HS-5 (cell line): Measurements from ENCODE around the gene CACNA1S.

Source experiments
- DNase-seq: peaks from one replicate; pipeline ENCODE4 v3.0.0-alpha.2; 2012; ENCODE audit warnings: low read depth

CACNA1S gene

GRCh38 chr1:201062511-201063091 lies 49.6 kb downstream of the CACNA1S start:
- DNase-seq: no peak

GRCh38 chr1:201061886-201062285 lies 50.3 kb downstream of the CACNA1S start:
- DNase-seq: no peak

- no peak for DNase-seq
These were observed 51.2 kb downstream of the CACNA1S start for GRCh38 chr1:201061049-201061448.

GRCh38 chr1:201060586-201060985 lies 51.6 kb downstream of the CACNA1S start:
- DNase-seq: no peak

- no peak for DNase-seq
These were observed 52.2 kb downstream of the CACNA1S start for GRCh38 chr1:201059871-201060555.

GRCh38 chr1:201059401-201059800 lies 52.8 kb downstream of the CACNA1S start:
- DNase-seq: no peak

GRCh38 chr1:201054091-201054543 lies 58.1 kb downstream of the CACNA1S start:
- no peak for DNase-seq

GRCh38 chr1:201053155-201053860 lies 58.9 kb downstream of the CACNA1S start:
- DNase-seq: no peak

- DNase-seq: no peak
These were observed 60.8 kb downstream of the CACNA1S start for GRCh38 chr1:201051399-201051798.

- DNase-seq: no peak
These were observed 61.5 kb downstream of the CACNA1S start for GRCh38 chr1:201050515-201051277.

- no peak for DNase-seq
These were observed 62.9 kb downstream of the CACNA1S start for GRCh38 chr1:201049248-201049831.

GRCh38 chr1:201048521-201048920 lies 63.7 kb downstream of the CACNA1S start:
- no peak for DNase-seq

- no peak for DNase-seq
These were observed 68.1 kb downstream of the CACNA1S start for GRCh38 chr1:201044119-201044518.

GRCh38 chr1:201042779-201043461 lies 69.3 kb downstream of the CACNA1S start:
- no peak for DNase-seq

- DNase-seq: no peak
These were observed 71.2 kb downstream of the CACNA1S start for GRCh38 chr1:201041011-201041410.

- no peak for DNase-seq
These were observed 72.3 kb downstream of the CACNA1S start for GRCh38 chr1:201039876-201040275.

- no peak for DNase-seq
These were observed 72.8 kb downstream of the CACNA1S start for GRCh38 chr1:201039418-201039817.

- no peak for DNase-seq
These were observed 73.9 kb downstream of the CACNA1S start for GRCh38 chr1:201038186-201038876.

GRCh38 chr1:201036188-201036842 lies 75.9 kb downstream of the CACNA1S start:
- no peak for DNase-seq

- no peak for DNase-seq
These were observed 77.6 kb downstream of the CACNA1S start for GRCh38 chr1:201034671-201035070.
